A204.1 (cell line): ENCODE results near the gene GABPB2.
"Not testable (repeated sequence)": the region's sequence is repeated elsewhere in the genome, so short reads cannot be mapped to it uniquely, and the experiment has no call there.

Source experiments
- FAIRE-seq: peaks from 2 replicates; lab custom pipeline; 2012; peaks lifted over from hg19 to GRCh38; lab: Jason Lieb, UNC

The GABPB2 gene

GRCh38 chr1:151060007-151060656, 10.4 kb upstream of the GABPB2 start, which contains the start of gene MLLT11:
MLLT11 (plus strand) TSS chr1:151060397; CDS start chr1:151067225, 6,828 bp downstream.
- FAIRE-seq = no peak

- FAIRE-seq = no peak
Measured at GRCh38 chr1:151060657-151061421, 9.7 kb upstream of the GABPB2 start.

DNA sequence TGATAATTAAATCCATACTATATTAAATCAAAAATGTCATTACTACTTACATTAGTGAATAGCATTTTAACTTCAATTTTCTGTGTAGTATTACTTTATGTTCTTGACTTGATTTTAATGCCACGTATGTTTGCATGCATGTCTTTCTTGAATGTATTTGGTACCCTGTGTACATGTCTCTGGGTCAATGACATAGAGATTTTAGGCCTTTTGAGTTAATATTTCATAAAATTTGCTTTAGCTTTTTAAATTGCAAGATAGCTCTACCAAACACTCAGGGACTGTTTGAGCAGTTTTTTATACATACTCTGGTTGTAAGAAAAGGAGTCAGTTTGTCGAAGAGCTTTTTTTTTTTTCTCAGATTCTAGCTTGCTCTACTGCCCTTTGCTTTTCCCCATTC, 8.9 kb upstream of the GABPB2 start:
- no peak for FAIRE-seq

GRCh38 chr1:151062741-151063371, 7.7 kb upstream of the GABPB2 start:
- no peak for FAIRE-seq

DNA sequence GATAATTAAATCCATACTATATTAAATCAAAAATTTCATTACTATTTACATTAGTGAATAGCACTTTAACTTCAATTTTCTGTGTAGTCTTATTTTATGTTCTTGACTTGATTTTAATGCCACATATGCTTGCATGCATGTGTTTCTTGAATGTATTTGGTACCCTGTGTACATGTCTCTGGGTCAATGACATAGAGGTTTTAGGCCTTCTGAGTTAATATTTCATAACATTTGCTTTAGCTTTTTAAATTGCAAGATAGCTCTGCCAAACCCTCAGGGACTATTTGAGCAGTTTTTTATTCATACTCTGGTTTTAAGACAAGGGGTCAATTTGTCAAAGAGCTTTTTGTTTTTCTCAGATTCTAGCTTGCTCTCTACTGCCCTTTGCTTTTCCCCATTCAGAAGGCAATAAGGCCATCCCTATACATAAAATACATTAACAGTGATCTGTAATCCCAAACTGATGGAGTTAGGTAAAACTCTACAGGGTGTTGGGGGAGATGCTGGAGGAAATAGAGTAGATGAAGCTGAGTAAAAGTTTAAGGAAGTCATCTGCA, 5.4 kb upstream of the GABPB2 start:
- FAIRE-seq = no peak

DNA sequence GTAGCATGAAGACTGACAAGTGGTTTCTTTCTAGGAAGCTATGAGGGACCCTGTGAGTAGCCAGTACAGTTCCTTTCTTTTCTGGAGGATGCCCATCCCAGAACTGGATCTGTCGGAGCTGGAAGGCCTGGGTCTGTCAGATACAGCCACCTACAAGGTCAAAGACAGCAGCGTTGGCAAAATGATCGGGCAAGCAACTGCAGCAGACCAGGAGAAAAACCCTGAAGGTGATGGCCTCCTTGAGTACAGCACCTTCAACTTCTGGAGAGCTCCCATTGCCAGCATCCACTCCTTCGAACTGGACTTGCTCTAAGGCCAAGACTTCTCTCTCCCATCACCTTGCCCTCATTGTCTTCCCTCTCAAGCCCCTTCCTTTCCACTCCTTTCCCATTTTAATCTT, 3.4 kb upstream of the GABPB2 start:
- FAIRE-seq = no peak

DNA sequence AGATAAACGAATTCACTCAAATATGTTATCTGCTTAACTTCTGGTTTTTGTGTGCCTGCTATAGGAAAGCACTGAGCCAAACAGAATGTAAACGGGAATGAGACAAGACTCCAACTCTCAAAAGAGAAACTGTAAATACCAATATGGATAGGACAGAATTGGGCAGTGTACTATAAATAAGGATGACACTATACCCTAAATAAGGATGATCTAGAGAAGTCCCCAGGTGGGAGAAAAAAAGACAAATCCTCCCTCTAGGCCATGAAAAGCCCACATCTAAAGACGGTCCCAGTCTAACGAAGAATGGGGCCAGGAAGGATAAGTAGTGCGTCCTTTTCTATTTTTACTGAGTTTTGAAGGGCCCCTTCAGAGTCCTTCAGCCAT, 1.5 kb upstream of the GABPB2 start:
- no peak for FAIRE-seq

GRCh38 chr1:151072224-151072623, 1.7 kb downstream of the GABPB2 start:
- FAIRE-seq = no peak

DNA sequence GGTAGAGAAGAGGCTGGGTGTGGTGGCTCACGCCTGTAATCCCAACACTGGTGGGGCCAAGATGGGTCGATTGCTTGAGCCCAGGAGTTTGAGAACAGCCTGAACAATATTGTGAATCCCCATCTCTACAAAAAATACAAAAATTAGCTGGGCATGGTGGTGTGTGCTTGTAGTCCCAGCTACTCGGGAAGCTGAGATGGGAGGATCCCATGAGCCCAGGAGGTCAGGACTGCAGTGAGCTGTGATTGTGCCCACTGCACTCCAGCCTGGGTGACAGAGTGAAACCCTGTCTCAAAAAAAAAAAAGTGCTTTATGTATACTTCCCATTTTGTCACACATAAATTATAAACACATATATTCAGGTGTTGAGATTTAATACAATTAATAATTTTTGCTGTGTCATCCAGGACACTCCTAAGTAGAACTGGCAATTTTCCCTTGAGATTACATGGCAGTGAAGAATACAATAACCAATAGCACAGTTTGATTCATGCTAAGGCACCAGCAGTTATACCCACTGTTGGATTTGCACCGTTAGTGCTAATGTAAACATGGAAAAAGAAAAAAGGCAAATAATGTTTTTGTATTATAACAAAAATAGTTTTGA, 15.5 kb downstream of the GABPB2 start:
- FAIRE-seq = no peak

DNA sequence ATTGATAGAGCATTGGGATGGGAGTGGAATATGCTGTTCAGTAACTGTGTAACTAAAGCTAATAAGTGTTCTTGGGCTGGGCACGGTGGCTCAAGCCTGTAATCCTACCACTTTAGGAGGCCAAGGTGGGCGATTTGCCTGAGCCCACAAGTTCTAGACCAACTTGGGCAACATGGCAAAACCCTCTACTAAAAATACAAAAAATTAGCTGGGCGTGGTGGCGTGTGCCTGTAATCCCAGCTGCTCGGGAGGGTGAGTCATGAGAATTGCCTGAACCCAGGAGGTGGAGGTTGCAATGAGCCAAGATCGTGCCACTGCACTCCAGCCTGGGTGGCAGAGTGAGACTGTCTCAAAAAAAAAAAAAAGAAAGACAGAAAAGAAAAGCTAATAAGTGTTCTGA, 26.9 kb downstream of the GABPB2 start:
- FAIRE-seq = not testable (repeated sequence)

- FAIRE-seq = no peak
Measured at GRCh38 chr1:151098126-151098525, 27.6 kb downstream of the GABPB2 start.

DNA sequence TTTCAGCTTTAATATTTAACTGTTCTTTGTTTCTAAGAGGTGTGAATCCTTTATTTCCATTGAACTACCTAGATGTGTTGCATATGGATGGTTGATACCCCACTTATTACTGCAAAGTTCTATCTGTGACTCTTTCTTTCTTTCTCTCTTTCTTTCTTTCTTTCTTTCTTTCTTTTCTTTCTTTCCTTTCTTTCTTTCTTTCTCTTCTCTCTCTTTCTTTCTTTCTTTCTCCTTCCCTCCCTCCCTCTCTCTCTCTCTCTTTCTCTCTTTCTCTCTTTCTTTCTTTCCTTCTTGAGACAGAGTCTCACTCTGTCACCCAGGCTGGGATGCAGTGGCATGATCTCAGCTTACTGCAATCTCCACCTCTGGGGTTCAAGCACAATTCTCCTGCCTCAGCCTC, 34.1 kb downstream of the GABPB2 start:
- FAIRE-seq = no peak

DNA sequence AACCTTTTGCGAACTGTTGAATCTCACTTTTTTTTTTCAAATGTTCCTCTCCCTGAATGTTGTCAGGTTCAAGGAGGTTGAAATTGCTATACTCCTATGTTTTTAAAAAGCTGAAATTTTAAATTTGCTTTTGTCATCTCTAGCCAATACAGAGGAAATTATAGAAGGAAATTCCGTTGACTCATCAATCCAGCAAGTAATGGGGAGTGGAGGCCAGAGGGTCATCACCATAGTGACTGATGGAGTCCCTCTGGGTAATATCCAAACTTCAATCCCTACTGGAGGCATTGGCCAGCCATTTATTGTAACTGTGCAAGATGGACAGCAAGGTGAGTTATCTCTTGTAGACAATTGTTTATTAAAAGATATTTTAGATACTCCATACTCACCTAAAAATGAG, 36.3 kb downstream of the GABPB2 start:
- FAIRE-seq = no peak

DNA sequence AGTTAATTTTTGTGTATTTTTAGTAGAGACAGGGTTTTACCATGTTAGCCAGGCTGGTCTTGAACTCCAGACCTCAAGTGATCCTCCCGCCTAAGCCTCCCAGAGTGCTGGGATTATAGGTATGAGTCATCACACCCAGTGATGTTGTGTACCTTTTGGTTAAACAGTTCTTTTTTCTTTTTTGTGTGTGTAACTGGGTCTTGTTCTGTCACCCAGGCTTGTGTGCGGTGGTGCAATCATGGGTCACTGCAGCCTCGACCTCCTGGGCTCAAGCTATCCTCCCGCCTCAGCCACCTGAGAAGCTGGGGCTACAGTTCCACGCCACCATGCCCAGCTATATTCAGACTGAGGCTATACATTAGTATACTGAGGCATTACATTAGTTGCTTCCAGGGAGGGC, 37.8 kb downstream of the GABPB2 start:
- no peak for FAIRE-seq

- no peak for FAIRE-seq
Measured at GRCh38 chr1:151113877-151114276, 43.3 kb downstream of the GABPB2 start.

DNA sequence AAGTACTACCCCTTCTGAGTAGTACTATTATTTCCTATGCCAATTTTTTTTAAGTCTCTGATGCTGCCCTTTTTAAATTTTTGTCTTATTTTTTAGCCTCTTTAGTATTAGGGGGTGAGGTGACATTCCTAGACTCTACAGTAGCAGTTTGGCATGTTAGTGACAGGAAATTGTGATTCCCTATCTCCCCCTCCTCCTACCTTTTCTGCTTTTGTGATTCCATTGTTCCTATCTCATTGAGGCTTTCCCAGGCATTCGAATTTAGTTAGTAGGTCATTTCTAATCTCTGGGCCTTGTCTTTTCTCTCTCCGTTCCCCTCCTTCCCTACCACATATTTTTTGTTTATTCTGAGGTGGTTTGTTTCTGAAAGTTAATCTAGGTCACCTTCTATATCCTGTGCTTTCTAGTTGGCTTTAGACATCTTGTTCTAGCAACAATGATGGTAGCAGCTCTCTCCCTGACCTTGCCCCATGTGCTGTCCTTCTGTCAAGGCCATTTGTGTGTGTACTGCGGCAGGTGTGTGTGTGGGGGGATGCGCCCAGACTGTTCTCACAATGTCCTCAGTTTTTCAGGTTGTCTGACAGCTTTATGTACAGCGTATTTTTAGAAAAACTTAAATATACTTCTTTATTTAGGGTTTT, 54.3 kb downstream of the GABPB2 start:
- no peak for FAIRE-seq

- no peak for FAIRE-seq
Measured at GRCh38 chr1:151128800-151129199, 58.2 kb downstream of the GABPB2 start.

- FAIRE-seq = no peak
Measured at GRCh38 chr1:151130987-151131586, 60.5 kb downstream of the GABPB2 start.

DNA sequence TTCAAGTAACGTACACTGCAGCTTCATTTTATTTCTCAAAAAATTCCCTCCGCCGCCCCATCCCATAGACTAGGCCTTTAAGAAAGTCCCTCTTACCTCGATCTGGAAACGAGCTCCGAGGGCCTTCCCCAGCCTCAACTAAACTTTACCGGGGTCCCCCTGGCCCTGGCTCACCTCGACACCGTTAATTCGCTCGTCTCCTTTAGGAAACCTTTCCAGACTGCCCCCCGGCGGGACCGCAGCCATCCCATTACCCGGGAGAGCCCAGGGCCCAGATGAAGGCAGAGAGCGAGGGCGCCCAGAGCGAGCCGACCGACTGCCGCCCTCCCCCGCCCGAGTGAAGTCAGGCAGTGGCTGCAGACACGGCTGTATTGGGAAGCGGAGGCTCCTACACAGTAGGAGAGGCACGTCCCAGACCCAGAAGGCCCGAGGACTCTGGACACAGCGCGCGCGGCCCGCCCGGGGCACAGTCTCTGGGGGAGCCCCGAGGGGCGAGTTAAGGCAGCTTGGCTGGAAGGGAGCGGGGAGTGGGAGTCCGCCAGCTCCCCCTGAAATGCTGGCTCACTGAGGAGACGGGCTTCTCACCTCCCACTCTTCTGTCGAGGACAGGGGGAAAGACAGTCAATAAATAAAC, 61.3 kb downstream of the GABPB2 start:
- no peak for FAIRE-seq

DNA sequence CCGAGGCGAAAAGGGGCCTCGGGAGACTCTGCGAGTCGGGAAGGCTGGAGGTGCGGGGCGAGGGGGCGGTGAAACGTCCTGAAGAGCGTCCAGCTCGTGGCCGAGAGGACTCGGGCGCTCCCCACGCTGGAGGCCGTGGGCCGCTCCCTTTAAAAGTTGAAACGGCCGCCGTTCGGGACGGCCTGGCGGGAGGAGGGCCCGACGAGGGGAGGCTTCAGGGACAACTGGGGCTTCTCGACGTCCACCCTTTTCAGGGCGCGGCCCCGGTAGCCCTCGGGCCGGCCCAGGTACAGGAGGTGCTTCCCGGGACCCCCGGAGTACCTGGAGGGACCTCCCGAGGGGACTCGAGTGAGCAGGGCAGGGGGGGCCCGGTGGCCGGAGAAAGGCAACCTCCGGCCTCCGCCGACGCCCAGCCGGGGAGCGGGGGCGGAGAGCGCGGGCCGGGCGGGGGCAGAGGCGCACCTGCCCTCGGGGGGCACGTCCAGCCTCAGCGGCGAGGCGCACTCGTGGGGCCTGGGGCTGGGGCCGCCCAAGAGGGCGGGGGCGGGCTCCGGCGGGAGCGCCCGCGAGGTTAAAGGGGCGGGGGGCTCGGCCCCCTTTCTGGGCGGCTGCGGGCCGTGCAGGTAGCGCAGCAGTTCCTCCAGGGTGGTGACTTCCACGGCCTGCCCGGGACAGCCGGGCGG, 61.9 kb downstream of the GABPB2 start:
- FAIRE-seq = no peak
